Stimulated activated CD4-positive, alpha-beta T cell treated with anti-CD3 and anti-CD28 coated beads, Interleukin-4, amount 100 ng/mL, for 1 hour (primary cell): Measurements from ENCODE around the gene ATG16L1.
A peak's percentile ranks its signal among the peaks of the same experiment; 100 is the strongest.

Source experiments
- DNase-seq: peaks from one replicate; pipeline ENCODE4 v3.0.0-alpha.2; 2020

Gene ATG16L1

DNA sequence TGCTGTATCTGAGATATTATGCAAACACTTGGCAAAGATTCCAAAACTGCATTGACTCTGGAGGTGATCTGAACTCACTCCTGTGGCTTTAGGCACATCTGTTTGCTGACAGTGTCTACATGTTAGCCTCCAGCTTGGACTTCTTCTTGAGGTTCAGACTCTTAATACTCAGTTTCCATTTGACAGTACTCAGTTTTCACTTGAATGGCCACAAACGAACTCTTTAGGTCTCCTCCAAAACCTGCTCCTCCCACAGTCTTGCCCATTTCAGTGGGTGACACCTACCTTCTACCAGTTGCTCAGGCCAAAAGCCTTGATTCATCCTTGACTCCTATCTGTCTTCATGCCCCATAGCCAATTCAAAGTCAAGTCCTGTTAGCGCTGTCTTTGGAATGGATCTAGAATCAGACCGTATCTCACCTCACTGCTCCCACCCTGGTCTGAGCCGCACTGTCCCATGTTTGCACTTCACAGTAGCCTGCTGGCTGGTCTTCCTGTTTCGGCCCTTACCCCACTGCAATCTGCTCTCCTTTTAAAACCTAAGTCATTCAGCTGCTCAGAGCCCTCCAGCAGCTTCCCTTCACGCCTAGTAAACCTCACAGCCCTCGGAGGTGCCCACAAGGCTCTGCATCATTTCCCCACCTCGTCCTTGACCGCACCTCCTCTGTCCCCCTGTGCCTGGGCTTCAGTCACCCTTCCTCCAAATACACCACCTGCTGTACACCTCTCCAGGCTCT is 10.5 kb downstream of the ATG16L1 start:
- no peak for DNase-seq

DNA sequence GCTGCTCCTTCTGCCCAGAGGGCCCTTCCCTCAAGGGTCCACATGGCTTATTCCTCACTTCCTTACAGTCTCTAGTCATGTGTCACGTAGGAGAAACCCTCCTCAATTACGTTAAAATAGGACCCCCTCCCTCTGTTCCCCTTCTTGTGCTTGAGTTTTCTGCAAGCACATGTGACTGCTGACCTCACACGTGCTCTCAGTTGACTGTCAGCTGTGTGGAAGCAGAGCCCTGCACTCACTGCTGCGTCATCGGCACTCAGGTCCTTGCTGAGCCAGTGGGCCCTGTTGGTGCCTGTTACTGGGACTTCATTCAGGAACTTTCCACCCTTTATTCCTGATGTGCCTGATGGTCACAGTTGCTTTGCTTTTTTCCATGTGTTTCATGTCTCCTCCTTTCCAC is 11.1 kb downstream of the ATG16L1 start:
- no peak for DNase-seq

DNA sequence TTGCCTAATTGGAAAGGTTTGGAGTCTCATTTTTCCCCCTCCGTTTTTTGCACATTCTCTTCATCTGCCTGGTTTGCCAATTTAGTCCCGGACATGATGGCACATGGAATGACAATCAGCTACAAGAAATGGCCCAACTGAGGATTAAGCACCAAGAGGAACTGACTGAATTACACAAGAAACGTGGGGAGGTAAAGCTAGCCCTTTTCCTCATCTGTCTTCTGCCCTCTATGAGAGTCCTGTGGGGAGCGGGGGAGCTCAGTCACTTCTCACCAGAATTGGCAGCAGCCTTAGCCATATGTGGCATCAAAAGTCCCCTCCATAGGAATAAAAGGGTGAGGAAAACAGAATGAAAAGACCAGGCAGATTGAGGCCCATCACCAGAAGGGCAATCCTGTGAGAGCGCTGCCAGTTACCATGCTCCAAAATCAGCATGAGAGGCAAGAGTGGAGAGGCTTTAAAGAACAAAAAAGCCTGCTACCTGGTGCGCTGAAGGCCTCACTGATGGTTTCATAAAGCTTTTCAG is 11.6 kb downstream of the ATG16L1 start:
- no peak for DNase-seq

DNA sequence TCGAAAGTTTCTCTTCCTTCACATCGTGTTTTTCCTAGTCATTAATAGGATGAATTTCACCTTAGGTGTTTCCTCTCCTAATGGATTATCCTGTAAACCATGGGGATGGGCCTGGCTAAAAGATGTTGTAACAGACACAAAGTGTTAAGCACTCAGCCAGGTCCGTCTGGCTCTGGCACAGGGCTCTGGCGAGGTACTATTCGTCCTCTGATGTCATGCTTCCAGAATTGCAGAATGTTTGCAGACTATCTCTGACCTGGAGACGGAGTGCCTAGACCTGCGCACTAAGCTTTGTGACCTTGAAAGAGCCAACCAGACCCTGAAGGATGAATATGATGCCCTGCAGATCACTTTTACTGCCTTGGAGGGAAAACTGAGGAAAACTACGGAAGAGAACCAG is 13.2 kb downstream of the ATG16L1 start:
- no peak for DNase-seq

DNA sequence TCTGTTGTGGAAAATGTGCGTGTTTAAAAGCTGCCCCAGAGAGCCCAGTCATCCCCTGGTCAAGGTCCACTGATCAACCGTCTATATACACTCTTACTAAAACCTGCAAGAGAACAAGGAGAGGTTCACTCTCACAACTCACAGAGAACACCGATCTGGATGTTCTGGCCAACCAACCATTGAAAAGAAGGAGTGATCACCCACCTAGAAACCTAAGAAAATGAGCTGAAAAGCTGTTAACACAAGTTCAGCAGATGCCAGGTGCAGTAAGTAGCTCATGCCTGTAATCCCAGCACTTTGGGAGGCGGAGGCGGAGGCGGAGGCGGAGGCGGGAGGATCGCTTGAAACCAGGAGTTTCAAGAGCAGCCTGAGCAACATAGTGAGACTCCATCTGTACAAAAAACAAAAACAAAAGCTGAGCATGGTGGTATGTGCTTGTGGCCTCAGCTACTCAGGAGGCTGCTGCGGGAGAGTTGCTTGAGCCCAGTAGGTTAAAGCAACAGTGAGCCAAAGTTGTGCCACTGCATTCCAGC is 14.5 kb downstream of the ATG16L1 start:
- no peak for DNase-seq

DNA sequence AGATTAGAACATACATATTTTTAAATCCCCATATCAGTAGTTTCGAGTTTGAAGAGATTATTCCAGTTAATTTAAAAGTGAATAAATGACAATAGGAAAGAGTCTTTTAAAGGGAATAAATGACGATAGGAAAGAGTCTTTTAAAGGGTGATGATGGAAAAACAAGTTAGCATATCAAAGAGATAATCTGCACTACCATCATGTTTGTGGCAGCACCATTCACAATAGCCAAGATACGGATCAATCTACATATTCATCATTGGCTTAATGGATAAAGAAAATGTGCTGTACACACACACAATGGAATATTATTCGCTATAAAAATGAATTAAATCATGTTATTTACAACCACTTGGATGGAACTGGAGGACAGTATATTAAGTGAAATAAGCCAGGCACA is 15.0 kb downstream of the ATG16L1 start:
- DNase-seq, result no peak

DNA sequence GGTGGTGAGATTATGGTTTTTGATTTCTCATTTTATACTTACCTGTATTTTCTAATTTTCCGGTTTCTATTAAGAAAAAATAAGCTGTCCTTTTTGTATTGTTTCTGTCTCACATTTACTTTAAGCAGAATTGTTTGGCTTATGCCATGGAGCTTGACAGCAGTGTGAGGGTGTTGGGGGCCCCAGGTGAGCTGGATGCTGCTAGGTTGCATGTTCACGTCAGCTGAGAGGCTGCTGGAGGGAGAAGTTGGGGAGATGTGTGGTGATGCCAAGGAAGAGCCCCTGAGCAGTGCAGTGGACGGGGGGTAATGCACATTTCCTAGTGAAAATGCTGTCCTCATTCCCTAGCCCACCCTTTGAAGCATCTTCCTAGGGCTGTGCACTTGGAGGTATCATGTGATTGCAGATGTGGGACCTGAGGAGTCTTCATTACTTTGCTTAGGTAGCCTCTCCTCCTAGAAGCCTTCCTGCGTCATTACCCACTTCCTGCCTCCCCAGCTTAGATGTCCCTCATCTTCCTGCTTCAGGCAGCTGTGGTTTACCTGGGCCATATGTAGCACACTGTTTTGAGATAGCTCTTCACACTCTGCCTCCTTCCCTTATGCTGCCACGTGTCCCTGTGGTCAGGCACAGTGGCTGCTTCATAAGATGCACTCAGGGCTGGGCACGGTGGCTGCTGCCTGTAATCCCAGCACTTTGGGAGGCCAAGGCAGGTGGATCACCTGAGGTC is 16.2 kb downstream of the ATG16L1 start:
- DNase-seq, result peak; percentile 41

DNA sequence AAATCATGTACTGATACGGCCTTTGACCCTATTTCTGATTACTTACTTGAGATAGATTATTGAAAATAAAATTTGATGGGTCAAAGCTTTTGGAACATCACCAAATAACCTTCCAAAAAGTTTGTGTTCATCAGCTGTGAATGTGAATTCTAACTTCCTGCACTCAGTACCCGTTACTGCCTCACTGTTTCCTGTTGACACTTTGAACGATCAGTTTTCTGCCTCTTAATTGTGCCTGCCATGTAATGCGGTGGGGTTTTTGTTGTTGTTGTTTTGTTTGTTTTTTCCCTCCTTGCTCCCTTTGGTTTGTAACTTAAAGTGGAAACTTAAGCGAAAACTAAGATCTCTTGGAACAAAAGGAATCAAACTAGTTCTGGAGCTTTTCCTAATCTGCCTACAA is 18.9 kb downstream of the ATG16L1 start:
- DNase-seq, result no peak

DNA sequence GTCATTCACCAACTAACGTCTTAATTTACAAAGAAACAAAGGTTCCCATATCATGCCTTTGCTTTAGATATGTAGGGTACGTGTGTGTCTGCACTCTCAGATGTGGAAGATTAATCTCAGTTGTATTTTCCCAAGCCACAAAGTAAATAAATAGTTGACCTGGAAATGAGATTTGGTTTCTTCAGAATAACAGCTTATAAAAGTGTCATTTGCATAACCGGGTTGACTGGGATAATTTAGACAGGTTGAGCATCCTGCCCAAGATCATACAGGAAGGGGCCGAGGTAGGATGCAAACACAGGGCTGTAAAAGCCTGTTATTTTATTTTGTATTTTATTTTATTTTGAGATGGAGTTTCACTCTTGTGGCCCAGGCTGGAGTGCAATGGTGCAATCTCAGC is 19.5 kb downstream of the ATG16L1 start:
- DNase-seq, result no peak

DNA sequence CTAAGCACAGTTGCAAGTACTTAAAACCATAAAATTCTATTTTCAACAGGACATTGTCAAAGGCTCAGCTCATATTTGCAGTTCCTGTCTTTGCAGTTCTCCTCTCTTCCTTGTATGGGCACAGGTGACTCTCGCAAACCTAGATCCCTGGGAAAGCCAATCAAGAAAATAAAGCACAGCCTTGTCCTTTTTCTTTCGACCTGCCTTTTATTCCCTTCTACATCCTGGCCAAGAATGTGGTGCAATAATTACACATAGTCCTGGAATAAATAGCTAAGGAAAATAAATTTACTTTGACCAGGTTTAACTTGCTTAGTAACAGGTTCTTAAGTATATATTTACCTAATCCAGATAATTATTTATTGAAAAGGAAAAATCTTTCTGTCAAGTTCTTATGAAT is 20.2 kb downstream of the ATG16L1 start:
- no peak for DNase-seq

DNA sequence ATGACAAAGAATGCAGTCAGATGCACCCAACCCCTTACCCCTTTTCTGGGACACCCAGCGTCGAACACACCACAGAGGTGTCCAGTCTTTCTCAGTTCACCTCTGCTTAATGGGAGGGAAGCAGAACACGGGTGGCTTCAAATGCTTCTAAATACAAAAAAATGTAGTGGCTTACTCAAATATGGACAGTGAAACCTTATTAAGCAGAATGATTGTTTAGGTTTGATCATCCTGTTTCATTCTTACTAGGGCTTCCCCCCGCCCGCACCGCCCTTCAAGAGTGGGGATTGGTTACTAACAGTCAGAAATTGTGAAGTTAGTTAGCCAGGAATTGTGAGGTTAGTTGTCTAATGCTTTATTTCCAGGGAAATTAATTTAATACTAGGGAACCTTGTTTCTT is 21.6 kb downstream of the ATG16L1 start:
- no peak for DNase-seq

DNA sequence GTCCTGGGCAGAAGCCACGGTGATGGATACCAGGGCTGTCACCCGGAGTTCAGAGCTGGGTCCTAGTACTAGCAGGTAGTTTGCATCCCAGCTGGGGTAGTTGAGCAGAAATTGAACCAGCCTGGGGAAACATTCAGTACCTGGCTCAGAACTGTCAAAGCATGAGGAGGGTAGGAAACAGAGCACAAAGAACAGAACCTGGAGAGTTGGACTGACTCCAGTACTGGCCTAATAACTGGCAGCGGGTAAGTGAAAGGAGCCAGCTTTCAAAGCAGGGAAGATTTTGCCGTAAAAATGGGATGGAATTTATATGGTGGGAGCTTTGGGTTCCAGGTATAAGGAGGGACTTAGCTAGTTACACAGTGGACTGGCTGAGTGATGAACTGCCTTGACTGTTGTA is 23.8 kb downstream of the ATG16L1 start:
- DNase-seq, result no peak

DNA sequence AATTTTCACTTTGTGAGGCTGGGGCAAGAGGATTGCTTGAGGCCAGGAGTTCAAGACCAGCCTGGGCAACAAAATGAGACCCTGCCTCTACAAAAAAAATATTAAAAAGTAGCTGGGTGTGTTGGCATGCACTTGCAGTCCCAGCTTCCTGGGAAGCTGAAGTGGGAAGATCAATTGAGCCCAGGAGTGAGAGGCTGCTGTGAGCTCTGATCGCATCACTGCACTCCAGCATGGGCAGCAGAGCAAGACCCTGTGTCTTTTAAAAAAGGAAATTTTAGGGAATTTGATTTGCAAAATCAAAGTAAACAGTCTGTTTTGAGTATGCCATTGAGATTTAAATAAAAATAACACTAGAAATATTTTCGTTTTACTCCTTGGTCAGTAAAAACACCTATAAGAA is 27.4 kb downstream of the ATG16L1 start:
- DNase-seq, result no peak

DNA sequence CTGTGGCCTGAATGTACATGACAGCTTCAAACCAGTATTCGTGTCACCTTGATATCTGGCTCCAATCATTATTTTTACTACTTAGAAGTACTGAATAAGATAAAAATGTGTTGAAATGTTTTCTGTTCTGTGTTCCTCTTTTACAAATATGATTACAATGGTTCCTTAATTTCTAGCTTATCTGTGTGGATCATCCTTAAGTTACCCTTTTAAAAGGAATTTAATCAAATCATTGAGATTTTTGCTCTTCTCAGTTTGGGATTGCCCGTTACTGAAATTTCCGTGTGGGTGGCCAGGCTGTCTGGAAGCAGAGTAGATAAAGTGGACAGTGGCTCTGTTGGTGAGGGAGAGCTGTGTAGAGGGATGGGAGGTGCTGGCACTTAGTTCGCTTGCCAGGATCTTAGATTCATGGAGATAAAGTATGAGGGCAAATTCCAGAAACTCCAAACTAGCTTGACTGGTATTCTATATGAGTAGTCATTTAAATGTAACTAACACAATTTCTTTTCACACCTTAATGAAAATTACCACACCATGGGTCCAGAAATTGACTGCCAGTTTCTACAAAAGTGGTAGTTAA is 28.7 kb downstream of the ATG16L1 start:
- no peak for DNase-seq

DNA sequence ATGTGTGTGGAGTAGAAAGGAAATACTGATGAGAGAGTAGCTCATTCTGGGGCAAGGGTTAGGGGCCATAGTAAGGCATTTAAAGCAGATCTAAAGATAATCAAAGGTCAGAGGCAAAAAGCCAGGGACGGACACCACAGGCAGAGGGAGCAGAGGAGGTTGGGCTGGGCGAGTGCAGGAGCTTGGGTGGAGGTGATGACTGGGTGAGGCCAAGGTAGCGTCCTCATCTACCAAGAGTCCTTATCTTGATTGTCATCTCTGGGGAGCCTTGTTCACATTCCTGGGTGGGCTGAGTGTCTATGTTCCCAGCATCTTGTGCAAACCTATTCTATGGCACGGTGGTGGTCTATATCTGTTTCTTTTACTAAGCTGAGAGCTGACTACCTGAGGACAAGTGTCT is 30.1 kb downstream of the ATG16L1 start:
- no peak for DNase-seq

DNA sequence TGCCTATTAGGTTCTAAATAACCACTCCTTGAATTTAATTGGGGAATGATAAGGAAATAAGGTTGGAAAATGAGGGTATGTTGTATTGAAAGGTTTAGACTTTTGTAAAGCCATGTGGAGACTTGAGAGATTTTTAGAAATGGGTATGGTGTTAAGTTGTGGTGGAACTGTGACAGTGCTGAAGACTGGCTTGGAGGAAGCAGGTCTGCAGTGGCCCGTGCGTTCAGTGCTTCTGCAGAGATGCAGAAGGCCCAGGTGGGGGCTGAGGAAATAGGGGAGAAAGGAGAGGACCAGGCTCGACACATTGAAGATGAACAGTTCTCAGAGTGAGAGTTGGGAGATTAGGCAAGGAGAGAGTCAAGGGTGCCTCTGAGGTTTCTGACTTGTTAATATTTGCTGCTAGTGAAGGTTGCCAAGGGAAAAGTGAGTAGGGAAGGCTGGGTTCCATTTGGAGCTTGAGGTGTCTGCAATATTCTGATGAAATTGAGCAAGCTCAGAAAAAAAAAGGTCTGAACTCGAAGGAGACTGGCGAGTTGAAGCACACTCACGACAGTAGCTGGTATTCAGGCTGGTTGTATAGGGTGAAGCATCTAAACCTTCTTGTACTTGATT is 30.6 kb downstream of the ATG16L1 start:
- no peak for DNase-seq

DNA sequence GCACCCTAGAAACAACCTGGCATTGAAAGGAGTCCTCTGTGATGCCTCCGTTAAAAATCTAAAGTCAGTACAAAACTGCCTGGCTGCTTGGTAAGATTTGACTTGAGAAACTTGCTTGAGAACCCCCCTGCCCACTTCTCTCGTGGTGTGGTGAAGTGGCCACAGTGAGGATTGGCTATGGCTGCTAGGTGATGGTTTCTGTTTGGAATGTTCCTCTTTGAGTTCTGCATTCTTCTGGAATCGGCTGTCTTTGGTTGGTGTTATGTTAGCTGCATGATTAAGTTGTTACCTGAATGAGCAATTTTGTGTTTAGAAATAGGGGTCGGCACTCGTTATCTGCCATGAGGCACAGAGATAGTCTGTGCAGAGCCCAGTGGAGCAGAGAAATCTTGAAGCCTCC is 34.4 kb downstream of the ATG16L1 start:
- no peak for DNase-seq

DNA sequence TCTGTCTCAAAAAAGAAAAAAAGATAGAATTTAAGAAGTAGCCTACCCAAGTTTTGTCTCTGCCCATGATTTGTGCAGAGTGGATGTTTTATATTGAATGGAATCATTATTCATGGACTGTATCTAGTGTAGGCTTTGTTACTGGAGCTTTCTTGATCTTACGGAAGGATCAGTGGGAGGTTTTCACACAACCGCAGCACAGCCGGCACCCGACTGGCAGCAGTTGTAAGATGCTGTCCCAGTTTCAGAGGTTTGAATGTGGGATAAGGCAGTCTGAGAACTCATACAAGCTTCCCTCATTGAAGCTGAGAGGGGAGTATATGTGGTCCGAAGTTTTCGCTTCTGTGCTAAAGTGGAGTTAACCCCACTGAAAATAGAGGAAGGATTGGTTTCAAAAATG is 36.4 kb downstream of the ATG16L1 start:
- DNase-seq, result no peak

DNA sequence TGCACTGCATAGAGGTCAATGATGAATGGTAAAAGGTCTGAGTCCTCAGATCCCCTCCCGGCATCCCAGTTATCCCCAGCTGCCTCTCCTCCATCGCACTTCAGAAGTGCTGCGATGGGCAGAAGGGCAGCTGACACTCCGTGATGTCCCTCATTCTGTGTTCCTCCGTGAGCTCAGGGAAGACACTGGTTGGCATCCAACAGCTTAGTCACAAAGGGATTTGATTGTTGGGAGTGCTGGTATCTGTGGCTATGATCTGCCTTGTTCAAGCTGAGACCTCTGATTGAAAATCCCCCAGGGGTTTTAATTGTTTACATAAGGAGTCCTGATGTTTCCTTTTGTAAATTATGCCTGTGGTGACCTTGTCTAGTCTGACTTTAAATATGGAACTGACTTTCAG is 37.2 kb downstream of the ATG16L1 start:
- no peak for DNase-seq

DNA sequence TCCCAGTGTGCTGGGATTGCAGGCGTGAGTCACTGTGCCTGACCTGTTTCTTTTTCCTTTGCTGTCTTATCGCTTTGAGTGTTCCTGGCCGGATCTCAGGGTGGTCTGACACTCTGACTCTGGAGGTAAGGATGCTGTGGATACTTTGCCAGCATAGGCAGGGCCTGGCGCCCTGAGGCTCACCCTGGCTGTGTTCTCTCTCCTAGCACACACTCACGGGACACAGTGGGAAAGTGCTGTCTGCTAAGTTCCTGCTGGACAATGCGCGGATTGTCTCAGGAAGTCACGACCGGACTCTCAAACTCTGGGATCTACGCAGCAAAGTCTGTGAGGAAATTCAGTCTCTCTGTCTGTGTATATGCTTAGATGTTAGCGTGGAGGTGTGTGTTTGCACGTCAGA is 38.2 kb downstream of the ATG16L1 start:
- no peak for DNase-seq

DNA sequence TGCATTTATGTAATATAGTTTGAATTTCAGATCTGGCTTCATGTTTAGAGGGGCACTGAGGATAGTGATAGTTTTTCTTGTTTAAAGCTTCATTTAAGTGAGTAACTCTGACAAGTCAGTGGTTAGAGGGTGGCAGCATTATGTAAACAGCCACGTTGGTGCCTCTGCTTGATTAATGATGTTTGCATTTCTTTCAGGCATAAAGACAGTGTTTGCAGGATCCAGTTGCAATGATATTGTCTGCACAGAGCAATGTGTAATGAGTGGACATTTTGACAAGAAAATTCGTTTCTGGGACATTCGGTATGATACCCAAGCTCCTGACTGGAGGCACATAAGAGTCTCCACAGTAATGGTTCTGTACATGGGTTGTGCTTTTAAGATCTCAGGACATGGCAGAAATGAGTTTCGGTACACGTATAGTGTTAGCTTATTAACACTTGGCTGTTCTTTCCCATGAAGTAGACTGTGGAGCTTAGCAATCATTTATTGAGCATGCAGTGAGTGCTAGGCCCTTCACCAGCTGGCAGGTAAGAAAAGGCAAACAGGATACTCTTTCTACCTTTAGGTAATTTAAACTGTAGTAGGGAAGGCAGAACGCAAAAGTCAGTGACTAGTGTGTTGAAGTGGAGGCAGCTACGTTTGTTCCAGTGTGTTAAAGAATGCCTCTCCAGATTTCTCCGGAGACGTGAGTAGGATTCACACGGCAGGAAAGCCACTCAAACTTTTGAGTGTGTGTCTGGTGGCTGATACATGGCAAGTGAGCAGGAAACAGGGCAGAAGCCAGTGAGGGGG is 38.8 kb downstream of the ATG16L1 start:
- no peak for DNase-seq

DNA sequence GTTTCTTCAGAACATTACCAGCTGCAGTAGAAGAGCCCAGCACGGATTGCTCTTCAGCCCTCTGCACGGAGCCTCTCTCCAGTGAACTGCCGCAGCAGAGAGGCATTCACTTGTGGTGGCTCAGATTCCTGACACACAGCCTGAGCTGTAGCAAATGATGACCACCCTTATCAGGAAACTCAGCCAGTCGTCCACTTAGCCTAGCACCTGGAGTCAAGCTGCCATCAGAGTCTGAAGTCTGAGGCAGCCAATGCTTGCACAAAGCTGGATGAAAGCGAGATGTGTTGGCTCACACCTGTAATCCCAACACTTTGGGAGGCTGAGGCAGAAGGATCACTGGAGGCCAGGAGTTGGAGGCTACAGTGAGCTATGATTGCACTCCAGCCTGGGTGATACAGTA is 44.4 kb downstream of the ATG16L1 start:
- DNase-seq, result no peak

DNA sequence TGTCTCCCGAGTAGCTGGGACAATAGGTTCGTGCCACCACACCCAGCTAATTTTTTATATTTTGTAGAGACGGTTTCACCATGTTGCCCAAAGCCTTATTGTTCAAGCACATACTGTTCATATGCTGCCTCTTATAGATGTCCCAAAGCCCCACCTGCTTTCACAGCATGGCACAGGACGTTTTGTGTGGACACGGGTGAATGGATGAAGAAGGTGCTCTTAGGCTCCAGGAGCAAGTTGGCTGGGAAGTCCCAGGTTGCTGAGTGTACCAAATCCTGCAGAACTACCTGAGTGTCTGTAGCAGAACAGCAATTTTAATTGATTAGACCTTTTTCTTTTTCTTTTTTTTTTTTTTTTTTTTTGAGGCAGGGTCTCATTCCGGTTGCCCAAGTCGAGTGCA is 45.6 kb downstream of the ATG16L1 start:
- DNase-seq, result no peak
